Mucosa of gallbladder (tissue), 1 donor: Measurements from ENCODE around the gene MFSD2A. TPM values are rescaled to one million over a fixed set of nuclear protein-coding genes. Genes with fewer than 3 reads are reported as not detected.
"Not testable (repeated sequence)": the region's sequence is repeated elsewhere in the genome, so short reads cannot be mapped to it uniquely, and the experiment has no call there.

Experiments used
- DNase-seq: peaks from one replicate; pipeline ENCODE4 v3.0.0-alpha.2; 2020; ENCODE audit warnings: low spot score
- total RNA-seq: library from RNA; stranded (reverse); gene quantifications from one replicate; pipeline ENCODE4 v1.2.1, GENCODE V29; 2021
- donor health status: DM: no; HTN: no; CAD: no.

MFSD2A gene
- total RNA-seq, 1 donor from 2014 or later: 3.3 TPM

DNA sequence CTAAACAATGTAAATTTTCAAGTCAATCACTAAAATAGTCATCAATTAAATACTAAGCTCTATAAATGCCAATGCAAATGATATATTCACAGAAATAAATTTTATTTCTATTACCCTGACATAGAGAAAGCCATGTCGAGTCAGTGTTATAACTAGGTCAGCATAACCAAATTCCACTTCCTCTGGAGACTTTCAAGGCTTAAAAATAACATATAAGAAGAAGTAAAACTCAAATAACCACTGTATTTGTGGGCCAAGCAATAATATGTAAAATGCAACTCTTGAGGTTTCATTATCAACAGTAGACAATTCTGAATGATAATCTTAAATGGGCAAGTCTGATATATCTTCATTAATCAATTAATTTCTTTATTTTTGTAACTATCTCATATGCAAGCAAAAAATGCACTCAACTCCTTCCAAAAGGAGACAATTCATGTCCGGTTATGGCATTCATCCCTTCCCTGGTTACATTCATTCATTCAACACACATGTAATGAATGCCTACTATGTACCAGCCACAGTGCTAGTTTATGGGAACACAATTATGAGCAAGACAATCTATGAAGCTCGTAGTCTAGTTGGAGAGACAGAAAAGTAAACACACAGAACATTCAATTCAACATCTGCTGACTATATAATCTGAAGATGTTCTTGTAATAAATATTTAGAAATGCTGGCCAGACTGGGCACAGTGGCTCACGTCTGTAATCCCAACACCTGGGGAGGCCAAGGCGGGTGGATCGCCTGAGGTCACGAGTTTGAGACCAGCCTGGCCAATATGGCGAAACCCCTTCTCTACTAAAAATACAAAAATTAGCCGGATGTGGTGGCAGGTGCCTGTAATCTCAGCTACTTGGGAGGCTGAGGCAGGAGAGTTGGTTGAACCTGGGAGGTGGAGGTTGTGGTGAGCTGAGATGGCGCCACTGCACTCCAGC, 48.5 kb downstream of the MFSD2A start:
- DNase-seq: no peak

DNA sequence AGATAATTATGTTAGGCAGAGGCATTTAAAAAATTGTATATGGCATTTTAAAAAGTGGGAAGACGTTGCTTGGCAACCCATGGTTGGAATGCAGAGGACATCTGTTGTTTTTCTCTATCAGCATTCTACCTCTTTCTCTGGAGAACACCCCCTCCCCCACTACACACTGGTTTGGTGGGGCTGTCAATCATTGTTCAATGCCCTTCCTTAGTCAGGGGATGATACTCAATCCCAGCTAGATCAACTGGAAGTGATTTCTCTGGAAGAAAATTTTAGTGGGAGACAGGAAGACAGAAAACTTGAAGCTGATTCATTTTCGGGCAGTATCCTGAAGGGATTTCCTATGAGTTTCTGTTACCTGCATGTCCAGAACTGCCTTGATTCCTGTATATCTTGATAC, 49.9 kb downstream of the MFSD2A start:
- no peak for DNase-seq

DNA sequence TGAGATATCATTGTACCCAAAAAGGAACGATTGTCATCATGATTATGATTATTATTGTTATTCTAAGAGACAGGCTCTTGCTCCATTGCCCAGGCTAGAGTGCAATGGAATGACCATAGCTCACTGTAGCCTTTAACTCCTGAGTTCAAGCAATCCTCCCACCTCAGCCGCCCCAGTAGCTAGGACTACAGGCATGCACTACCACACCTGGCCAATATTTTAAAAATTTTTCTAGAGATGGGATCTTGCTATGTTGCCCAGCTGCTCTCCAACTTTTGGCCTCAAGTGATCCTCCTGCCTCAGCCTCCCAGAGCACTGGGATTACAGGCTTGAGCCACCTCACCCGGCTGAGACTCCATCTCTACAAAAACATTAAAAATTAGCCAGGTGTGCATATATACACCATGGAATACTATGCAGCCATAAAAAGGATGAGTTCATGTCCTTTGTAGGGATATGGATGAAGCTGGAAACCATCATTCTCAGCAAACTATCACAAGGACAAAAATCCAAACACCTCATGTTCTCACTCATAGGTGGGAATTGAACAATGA, 52.6 kb downstream of the MFSD2A start:
- DNase-seq: not testable (repeated sequence)

DNA sequence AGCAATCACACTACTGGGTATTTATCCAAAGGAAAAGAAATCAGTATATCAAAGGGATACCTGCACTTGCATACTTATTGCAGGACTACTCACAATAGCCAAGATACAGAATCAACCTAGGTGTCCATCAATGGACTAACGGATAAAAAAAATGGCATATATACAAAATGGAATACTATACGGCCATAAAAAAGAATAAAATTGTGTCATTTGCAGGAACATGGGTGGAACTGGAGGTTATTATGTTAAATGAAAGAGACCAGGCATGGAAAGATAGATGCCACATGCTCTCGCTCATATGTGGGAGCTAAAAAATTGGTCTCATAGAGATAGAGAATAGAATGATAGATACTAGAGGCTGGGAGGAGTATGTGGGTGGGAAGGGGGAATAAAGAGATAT, 56.3 kb downstream of the MFSD2A start:
- DNase-seq: no peak

DNA sequence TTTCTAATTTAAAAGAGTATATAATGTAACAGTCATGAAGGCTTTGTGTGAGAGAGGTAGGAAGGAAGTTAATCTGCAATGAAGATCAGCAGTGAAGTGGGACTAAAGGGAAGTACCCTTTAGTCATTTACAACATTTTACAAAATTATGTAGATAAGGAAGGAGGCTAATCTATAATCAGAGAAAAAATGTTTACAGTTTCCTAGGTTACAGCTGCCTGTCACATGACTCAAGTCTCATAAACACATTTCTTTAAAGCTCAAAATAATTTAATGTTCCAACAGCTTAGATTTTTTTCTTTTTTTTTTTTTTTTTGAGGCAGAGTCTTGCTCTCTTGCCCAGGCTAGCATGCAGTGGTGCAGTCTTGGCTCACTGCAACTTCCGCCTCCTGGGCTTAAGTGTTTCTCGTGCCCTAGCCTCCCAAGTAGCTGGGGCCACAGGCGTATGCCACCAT, 59.3 kb downstream of the MFSD2A start:
- no peak for DNase-seq

DNA sequence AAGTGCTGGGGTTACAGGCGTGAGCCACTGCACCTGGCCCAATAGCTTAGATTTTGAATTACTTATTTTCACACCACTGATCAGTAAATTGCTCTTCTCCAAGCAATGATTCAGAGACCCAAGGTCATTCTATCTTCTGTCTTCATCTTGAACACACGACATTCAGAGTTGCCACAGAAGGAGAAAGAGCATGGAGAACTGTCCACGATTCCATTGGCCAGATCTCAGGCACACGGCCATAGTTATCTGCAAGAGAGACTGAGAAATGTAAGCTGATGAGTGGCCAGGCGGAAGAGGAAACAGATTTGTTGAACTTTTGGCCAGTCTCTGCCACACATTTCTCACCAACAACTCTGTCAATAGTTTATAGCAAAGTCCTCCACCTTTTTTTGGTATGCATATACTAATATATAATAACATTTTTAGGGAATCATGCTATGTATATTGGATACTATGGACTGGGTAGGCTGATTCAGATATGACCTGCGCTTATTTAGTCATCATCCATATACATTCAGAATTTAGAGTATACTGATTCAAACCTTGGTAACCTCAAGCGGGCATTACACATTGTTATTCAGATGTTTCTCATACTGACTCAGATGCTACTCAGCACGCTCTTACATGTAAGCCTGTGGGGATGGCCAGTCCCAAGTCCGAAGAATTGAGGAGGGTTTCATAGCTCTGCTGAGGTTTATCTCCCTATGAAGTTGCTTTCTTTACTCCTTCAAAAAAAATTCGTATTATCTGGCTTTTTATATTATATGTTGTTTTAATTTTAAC, 60.1 kb downstream of the MFSD2A start:
- DNase-seq: no peak

DNA sequence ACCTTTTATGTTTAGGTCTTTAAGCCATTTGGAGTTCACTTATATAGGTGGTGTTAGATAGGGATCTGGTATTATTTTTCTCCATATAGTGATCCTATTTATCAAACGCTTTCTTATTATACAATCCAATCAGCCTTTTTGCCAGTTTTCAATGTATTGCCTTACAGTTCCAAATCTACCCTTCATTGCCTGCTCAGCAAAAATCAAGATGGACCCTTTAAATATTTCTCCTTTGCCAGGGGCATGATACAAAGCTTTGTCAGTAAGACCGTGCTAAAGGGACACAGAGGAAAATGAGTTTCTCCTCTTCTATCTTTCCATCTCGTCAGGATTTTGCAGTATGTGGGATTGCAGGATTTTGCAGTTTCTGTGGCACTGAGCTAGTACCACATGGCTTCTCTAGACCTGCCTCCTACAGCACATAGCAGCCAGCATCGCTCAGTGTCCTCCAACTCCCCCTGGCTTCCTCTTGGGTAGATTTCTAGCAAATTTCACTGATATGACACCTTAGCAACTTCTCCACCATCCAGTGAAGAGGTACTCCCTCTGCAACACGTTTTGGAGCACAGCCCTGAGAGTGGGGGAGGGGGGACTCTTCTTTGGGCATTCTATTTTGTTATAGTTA, 63.1 kb downstream of the MFSD2A start:
- DNase-seq: no peak

Other genes with a start within 250 kb of the MFSD2A start
- 39.3 TPM for gene PPIE, start 216.3 kb upstream of the MFSD2A start, total RNA-seq
- 0.95 TPM for gene OXCT2, start 183.8 kb upstream of the MFSD2A start, total RNA-seq
- gene BMP8B, start 166.3 kb upstream of the MFSD2A start, total RNA-seq: 1.8 TPM
- gene TRIT1, start 71.6 kb upstream of the MFSD2A start, total RNA-seq: 13.4 TPM
- gene MYCL, start 53.2 kb upstream of the MFSD2A start, total RNA-seq: 4.4 TPM
- 313 TPM for gene CAP1, start 85.6 kb downstream of the MFSD2A start, total RNA-seq
- 75.9 TPM for gene PPT1, start 142.1 kb downstream of the MFSD2A start, total RNA-seq
- 16.5 TPM for gene RLF, start 206.2 kb downstream of the MFSD2A start, total RNA-seq